GM18508 (cell line): Measurements from ENCODE around the gene PTPRCAP.

ENCODE experiments used
- ATAC-seq: cut with Tn5 transposase; IDR thresholded peaks from one replicate; pipeline ENCODE4 v1.9.1; 2021; ENCODE audit warnings: moderate number of reproducible peaks; ENCODE audit not compliant: insufficient read depth, unreplicated experiment

Gene PTPRCAP

DNA sequence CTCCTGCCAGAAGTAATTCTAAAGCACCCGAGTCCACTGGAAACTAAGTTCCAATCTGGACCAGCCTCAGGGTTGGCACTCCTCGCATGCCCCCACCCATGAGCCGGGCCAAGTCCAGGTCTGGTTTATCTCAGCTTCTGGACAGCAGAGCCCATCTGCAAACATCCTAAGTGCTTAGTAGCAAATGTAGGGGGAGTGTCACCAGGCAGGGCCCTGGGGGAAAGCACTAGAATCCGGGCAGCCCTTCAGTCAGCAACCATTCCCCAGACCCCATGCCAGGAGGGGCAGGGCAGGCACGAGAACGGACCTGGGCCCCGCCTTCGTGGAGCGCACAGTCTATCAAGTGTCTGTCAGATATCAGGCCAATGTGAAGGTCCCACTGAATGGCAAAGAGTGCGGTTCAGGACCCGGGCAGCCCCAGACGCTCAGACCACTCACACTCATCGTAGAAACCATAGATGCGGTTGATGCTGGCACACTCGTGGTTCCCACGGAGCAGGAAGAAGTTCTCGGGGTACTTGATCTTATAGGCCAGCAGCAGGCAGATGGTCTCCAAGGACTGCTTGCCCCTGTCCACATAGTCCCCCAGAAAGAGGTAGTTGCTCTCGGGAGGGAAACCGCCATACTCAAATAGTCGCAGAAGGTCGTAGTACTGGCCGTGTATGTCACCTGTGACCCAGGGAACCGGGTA is 37.1 kb downstream of the PTPRCAP start:
- ATAC-seq: no peak

DNA sequence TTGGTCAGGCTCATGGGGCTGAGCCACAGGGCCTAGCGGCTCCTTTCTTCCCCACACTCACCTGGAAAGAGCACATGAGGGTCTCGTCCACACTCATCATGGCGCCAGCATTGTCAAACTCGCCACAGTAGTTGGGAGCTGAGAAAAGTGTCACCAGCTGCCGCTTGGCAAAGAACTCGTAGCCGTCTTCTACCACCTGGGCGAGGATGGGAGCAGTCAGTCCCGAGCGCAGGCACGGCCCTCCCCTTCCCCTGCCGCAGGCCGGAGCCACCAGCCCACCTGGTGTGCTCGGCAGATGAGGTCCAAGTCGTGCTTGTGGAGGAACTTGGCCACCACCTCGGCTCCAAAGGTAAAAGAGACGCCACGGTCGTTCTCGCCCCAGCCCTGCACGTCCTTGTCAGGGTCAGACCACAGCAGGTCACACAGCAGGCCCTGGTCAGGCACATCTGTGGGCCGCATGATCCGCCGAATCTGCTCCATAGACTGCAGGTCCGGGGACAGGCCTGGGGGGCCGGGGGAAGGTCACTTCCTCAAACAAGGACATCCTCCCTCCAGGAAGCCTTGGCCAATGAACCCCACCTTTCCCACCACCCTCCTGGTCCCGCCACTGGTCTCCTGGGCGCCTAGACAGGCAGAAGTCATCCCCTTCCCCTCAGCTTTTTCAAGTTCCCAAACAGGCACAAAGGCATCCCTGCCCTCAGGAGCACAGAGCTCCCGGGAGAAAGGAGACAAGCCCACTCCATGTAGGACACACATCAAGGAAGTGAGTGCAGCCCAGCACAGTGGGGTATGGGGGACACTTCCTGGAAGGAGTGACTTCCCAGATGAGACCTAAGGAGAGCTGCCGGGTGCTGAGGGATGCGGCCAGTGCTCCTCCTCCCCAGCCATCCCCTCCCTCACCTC is 38.6 kb downstream of the PTPRCAP start:
- no peak for ATAC-seq

- no peak for ATAC-seq
Observed at GRCh38 chr11:67397986-67398660, 39.4 kb downstream of the PTPRCAP start.

- no peak for ATAC-seq
Observed at GRCh38 chr11:67397536-67397935, 39.9 kb downstream of the PTPRCAP start.

DNA sequence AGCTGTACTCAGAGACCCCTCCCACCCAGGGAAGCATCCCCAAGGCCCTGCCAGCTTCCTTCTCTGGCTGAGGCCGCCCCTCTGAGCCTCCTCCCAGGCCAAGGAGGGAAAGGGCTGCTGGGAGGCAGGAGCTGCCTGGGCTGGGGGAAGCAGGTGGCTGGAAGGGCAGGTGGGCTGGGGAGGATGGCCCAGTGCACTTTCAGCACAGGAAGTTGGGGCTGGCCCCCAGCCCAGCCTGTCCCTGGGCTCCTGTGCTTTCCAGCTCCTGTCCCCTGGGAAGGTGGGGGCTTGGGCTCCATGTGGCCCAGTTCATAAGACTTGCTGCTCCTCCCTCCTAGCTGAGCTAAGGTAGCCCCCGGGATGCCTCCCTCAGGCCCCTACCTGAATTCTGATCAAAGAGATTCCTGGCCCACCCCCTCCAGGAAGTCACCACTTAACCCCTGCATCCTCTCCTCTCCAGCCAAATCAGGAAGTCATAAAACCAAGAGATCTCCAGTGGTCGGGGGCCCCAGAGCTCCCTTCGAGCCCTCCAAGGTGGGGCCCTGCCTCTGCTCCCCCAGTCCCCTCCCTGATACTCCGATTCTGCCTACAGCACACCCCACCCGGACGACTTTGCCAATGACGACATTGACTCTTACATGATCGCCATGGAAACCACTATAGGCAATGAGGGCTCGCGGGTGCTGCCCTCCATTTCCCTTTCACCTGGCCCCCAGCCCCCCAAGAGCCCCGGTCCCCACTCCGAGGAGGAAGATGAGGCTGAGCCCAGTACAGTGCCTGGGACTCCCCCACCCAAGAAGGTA is 40.7 kb downstream of the PTPRCAP start:
- ATAC-seq: no peak

GRCh38 chr11:67396259-67396581 is 41.3 kb downstream of the PTPRCAP start:
- ATAC-seq: no peak

DNA sequence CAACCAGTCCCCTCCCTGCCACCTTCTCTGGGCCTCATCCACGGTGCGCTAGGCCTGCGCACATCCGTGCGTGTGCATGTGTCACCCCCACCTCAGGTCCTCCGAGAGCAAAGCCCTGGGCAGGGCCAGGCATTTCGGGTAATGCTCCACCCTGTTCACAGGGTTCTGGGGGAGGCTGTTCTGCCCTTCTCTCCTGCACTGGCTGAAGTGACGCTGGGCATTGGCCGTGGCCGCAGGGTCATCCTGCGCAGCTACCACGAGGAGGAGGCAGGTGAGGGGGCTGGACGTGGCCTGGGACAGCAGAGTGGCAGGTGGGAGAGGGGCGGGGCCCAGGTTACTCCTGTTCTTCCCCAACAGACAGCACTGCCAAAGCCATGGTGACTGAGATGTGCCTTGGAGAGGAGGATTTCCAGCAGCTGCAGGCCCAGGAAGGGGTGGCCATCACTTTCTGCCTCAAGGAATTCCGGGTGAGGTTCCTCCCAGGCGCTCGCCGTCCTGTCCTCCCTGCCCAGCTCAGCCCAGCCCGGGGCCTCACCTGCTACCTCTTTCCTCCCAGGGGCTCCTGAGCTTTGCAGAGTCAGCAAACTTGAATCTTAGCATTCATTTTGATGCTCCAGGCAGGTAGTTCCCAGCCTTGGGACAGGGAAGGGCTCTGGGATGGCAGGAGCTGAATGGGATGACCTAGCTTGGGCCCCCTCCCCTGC is 41.8 kb downstream of the PTPRCAP start:
- ATAC-seq: no peak

DNA sequence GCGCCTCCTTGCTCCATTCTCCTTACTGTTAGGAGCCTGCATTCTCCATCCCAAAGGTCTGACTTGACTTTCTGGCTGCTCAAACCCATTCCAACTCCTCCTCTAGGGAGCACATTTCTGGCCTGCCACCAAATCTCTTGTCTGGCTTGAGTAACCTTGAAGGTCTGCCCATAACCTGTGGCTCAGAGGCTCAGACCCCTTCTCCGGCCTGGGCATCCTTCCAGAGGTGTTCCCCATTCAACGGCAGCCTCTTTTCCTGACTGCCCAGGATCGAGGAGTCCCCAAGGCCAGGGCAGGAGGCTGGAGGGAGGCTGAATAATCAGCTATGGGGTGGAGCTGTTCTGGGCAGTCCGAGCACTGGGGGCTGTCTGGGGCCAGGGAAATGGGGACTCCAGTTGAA is 43.5 kb downstream of the PTPRCAP start:
- ATAC-seq: no peak

GRCh38 chr11:67393437-67393836 is 44.0 kb downstream of the PTPRCAP start:
- no peak for ATAC-seq

- ATAC-seq: no peak
Observed at GRCh38 chr11:67392183-67392715, 45.2 kb downstream of the PTPRCAP start.

DNA sequence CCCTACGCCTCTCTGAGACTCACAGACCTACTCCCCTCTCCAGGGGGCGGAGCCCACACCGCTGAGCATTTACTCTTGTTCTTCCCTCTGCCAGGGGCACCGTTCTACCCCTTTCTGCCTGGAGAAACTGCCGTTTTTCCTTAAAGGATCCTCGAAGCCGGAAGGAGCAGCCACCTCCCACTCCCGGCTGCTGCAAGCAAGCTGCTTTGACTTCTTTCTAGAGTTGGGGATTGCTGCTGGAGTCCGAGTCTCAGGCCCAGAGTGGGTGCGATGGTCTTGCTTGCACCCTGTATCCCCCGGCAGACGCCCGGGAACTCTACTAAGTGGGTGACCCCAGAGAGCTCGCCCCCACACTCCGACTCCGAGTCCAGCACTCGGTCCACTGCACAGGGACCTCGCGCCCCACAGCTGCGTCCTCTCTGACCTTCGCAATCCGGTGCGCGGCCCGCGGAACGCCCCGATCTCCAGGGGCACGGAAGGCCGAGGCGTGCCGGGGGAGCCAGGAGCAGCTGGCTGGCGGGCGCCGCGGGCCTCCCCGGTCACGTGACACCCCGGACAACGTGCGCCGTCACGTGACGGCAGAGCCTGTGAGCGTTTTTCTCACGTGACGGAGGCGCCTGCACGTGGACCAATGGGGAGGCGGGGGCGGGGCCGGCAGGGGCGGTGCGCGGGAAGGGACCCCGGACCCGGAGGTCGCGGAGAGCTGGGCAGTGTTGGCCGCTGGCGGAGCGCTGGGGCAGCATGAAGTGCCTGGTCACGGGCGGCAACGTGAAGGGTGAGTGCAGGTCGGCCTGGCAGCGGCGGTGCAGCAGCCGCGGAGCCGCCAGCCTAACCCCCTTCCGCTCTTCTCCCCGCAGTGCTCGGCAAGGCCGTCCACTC is 45.9 kb downstream of the PTPRCAP start, which contains the start of gene RAD9A:
Gene RAD9A (plus strand): TSS at position 683 of the 879 bp plus-strand sequence. CDS start 59 bp downstream, at position 742.
- no peak for ATAC-seq

DNA sequence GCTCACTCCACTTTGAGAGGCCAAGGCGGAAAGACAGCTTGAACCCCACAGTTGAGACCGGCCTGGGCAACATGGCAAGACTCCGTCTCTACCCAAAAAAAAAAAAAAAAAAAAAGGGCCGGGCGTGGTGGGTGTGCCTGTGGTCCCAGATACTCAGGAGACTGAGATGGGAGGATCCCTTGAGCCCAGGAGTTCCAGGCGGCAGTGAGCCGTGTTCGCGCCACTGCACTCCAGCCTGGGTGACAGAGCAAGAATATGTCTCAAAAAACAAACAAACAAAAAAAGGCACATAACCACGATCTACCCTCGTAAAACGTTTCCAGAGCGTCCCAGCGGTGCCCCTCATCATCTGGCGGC is 46.6 kb downstream of the PTPRCAP start:
- ATAC-seq: no peak

DNA sequence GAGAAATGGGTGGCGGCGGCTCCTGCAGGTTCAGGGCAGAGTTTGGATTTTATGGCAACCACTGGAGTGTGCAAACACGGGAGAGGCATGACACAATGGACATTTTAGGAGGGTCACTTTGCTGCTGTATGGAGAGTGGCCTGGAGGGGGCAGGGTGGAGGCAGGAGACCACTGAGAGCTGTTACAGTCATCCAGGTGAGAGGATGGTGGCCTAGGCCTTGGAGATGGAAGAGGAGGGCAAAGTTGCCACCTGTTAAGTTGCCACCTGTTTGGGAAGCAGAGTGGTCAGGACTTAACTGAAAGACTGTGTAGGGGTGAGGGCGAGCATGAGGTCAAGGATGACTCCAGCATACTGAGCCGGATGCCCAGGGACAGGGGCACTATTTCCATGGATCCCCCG is 48.0 kb downstream of the PTPRCAP start:
- no peak for ATAC-seq

DNA sequence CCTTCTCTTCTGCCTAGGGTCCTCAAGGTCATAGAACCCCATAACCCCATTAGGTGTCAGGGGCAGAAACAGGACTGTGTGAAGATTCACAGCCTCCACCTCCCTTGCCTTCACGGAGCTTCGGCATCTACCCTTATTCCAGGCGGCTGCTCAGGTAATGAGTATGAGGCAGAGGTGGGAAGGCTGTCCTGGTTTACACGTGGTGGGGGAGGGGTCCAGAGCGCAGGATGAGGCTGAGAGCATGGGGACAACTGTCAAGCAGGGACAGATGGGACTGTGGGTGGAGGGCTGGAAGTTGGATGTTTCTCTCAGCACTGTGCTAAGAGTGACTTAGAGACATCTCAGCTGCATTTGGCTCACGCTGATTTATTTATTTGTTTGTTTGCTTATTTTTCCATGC is 50.0 kb downstream of the PTPRCAP start:
- ATAC-seq: no peak

DNA sequence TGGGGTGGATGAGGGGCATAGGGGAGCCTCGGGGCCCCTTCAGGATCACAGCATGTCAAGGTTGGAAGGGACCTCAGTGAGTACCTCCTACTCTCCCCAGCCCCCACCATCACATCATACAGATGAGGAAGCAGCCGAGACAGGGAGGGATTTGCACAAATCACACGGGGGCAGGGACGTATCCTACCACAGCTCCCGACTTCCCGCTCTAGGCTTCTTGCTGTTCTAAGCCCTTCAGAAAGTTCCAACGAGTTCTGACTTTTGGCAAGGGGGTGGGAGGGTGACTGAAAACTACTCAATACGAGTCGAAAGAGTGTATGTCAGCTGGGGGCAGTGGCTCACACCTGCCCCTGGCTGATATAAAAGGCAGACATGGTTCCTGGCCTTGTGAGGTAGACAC is 50.4 kb downstream of the PTPRCAP start:
- no peak for ATAC-seq
